Fibroblast of skin of right biceps (primary cell): ENCODE data around the gene TALDO1.
A peak's percentile ranks its signal among the peaks of the same experiment; 100 is the strongest.

Experiments used
- DNase-seq: peaks from one replicate; pipeline ENCODE4 v3.0.0-alpha.2; 2013

TALDO1 gene

DNA sequence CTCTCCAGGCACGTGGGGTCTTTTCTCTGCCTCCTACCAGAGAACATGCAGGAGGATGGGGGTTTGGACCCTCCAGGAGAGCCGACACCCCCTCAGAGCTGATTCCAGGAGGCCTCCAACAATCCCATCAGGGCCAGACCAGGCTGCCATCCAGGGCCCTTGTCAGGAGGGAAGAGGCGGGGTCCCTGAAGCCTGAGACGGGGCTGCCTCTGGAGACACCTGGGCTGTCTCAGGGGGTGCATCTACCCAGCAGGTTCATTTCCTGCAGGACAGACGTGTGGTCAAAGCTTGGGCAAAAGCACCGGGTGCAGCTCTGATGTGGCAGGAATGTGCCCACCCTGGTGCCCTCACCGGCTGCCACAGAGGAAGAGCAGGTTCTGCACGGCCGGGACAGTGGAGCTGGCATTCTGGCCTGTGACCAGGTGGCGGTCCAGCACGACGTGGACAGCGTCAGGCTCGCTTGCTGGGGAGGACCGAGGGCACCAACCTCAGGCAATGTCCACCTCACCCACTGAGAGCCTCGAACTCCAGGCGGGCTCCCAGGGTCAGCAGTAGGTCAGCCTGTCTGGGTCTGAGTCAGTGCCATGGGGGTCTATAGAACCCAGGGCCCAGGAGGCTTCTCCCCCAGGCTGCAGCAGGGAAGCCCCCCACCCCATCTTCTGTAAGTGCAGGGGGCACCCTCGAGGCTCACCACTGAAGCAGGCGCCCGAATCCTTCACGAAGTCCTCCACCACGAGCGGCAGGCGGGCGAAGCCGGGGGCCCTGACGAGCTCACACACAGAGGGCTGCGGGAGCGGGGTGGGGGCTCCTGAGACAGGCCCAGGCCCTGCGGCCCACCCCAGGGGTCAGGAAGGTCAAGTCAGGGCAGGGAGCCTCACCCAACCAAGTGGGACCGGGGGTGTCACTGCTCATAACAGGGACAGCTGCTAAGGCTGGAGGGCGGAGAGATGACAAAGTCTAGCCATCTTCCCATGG lies 23.7 kb downstream of the TALDO1 start:
- DNase-seq, result no peak

DNA sequence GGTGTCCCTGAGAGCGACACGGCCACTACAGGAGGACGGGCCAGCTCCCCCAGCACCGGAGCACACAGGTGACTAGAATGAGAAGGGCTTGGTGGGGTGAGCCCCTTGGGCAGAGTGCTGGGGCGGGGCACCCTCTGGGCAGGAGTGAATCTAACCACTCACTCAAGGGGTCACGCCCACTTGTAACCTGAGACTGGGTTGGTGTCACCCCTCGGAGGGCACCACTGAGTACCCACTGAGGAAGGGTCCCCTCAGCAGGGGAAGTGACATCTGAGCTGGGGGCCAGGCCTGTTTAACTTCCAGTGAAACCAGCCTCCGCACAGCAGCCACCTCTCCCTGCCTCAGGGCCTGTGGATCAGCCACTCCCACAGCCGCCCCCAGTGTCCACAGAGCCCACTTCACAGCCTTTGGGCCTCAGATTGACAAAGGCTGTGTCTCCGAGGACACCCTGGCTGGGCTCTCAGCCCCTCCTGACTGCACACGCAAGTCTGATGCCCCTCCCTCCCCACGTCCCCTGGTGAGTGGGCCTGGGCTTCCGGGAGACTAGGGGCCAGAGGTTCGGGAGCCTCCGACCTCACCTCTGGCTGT lies 24.4 kb downstream of the TALDO1 start:
- DNase-seq, result no peak

DNA sequence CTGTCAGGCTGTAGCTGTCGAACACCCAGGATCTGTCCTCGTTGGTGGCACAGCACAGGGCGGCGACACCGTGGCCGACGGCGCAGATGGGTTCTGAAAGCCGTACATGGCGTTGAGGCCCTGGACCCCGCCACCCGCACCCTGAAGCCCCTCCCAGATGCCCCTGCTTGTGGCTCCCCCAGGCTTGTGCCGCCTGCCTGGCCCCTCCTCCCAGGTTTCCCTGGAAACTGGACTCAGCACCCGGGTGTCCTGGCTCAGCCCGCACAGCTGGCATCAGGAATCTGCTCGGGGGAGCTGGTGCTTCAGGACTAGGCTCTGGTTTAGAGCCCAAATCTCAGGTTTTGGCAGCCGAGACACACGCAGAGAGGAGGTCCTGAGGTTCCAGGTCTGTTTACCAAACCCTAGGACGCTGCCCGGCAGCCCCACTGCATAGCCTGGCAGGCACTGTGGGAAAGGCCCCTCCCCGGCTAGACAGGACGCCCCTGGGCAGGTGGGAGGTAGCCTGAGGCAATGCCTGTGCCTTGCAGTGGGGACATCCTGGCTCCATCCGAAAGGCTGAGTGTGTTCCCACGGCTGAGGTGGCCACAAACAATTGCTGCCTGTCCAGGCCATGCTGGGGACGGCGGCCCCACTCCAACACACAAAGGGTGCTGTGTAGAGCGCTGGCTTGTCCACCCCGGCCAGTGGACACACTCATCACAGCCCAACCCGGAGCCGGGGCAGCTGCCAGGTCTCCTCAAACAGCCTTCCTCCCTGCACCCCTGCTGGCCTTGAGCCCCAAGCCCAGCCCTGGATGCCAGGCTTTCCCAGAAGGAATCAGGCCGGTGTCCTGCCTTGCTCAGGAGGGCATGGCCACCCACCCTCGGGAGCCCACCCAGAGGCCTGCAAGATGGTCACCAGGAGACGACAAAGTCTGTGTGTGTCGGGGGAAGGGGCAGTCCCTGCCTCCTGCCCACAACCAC lies 25.4 kb downstream of the TALDO1 start:
- DNase-seq, result no peak

DNA sequence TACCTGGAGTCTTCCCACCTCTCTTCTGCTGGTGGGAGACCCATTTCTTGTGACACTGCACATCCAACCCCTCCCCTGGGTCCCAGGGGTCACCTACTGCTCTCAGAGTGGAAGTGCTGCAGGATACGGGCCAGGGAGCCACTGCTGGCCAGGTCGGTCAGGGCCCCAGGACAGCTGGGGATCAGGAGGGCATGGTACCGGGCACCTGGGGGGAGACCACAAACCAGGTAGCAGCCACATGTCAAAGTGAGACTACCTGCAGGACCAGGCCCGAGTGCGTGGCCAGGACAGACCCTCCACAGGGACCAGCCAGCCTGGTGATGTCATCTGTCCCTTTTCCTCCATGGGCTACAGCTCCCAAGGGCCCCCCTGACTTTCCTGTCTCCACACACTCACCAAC lies 26.2 kb downstream of the TALDO1 start:
- no peak for DNase-seq

DNA sequence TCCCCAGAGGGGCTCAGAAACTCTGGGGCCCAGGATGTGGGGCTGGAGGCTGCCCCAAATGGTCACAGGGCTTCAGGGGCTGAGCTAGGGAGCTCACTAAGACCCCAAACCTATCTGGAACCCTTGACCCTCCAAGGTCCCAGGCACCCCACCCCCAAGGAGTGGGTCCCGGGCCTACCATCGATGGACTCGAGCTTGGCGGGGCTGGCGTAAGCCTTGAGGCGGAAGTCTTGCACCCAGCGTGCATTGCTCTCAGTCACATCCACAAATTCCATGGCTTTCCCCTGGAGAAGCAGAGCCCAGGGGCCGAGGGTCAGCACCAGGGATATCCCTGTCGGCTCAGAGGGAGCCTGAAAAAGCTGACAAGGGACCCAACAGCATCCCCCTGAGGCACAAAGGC lies 26.6 kb downstream of the TALDO1 start:
- DNase-seq, result no peak

DNA sequence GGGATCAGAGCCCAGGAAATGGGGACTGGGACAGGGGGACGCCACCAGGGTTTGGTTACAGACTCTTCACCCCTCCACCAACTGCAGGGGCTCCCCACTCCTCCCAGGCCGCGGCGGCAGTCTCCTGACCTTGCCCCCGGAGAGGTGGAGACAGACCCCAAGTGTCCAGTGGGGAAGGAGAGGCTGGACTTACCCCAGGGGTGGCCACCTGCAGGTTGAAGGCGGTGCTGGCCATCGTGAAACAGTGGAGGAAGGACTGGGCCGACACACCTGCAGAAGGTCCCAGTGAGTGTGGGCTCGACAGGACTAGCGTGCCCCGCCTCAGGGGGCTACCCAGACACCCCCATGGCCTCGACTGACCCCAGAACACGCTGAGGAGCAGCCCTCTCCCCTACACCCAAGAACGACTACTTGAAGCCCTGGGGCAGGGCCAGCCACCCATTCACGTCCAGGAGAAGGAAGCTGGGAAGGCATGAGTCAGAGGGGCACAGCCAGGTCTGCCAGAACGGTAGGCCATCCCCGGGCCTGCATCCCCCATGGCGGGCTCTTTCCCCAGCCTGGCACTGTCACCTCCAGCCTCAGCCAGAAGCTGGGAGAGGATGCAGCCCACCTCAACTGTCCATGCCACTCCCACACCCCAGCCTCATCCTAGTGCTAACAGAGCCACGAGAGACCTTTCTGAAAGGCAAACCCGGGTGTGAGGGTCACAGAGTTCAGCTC lies 27.8 kb downstream of the TALDO1 start:
- no peak for DNase-seq

DNA sequence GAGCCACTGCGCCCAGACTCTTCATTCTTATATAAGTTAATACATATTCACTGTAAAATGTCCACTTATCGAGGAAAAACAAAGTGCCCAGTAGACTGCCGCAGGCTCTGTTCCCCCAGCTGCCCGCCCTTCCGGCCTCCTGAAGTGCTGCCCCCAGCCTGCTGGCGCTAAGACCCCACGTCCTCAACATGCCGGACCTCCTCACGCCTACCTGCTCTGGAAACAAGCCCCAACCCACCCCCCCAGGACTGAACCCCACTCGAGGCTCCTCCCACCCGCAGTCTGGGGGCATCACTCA lies 28.9 kb downstream of the TALDO1 start:
- no peak for DNase-seq

DNA sequence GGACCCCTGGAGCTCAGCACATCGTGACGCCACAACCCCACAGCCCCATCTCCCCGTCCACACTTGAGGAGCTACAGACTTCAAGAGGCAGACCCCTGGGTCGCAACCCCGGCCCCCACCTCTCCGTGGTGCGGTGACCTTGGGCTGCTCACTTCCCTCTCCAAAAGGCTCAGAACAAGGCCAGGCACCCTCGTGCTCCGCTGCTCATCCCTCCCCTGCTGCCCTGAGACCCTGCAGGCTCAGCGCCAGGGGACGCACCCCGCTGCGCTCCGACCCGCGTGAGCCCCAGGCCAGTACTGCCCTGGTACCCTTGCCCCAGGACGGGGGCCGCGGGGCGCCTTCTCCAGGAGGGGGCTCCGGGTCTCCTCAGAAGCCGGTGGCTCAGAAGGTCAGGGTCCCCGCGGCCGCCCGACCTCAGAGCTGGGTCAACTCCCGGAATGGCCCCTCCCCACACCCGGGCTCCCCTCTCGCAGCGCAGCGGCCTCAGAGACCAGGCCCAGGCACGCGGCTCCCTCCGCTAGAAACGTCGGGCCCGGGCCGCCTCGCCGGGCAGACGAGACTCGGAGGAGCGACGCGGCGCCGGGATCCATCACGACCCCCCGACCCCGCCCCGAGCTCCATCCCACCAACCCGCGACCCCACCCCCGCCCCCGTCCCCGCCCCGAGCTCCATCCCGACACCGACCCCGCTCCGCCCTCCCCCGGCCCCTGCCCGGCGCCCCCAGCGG lies 29.5 kb downstream of the TALDO1 start:
- DNase-seq, result peak; percentile 32

DNA sequence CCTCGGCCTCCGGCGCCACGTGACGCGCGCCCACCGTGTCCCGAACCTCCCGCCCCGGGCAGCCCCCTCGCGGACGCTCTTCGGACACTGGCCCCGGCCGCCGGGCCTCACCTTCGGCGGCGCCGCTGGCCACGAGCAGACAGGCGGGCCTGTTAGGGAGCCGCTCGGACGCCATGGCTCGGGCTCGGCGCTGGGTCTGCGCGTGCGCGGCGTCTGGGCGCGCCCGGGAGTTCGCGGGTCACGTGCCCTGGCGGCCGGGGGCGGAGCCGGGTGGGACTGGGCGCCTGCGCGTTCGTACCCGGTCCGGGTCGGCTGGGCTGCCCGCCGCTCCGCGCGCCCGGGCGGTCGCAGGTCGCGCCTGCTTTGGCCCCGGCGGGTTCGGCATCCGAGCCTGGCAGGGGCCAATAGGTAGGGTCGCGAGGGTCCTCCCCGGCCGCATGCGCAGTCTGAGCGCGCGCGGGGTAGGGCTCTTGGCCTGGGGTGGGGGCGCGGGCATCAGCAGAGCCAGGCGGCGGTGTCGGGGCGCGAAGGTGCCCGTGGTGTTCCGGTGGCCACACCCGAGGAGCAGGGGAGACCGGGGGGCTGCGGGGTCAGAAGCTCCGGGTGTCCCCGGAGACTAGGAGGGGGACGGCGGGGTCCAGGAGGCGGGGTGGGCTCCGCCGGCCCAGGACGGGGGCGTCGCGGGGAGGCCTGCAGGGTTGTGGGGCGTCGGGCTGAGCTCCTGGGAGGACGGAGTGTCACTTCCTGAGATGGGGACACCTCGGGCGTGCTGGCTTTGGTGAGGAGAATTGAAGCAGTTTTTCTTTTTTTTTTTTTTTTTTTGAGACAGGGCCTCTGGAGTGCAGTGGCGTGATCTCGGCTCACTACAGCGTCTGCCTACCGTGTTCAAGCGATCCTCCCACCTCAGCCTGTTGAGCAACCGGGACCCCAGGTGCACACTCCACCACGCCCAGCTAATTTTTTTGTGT lies 30.3 kb downstream of the TALDO1 start, which contains the start of gene GATD1:
GATD1 (minus strand) TSS at position 200 of the 968 bp plus-strand sequence; CDS start at position 175, 25 bp downstream.
- DNase-seq, result peak; percentile 85

DNA sequence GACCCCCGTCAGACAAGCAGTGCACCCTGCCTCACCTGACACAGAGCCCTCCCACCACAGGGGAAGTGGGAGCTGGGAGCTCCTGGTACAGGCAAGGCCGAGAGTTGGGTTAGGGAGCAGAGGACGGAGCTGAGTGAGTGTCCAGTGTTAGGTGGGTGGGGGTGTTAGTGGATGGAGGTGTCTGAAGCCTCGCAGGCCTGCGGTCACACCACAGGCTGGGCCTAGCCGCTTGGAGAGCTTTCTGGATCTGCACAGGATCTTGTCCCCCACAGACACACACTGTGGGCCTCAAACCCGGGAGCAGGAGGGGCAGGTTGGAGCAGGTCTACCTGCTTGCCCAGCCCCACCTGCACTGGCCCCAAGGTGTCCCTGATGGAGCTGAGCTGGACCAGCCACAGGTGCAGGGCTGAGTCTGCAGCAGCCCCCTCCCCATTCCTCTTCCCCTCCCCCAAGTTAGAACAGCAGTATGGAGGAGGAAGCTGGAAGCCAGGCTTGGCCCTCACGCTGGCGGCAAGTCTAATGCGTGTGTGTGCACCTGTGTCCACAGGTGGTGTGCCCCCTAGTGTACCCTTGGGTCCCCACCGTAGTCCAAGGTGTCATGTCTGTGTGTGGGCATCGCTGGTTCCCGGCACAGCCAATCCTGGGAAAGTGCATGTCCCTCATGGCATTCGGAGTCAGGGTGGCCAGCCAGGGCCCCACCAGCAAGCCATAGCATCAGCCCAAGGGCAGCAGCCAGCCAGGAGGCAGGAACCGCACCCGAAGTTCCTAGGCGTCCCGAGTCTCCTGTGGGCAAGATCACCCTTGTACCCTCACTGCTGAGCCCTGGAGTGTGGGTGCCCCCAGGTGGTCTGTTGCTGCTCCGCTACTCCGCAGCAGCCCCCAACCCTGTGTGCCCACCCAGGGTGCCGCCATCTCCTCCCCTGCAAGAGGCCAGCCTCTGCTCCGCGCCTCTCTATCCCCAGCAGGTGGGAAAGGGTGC lies 32.0 kb downstream of the TALDO1 start:
- no peak for DNase-seq

DNA sequence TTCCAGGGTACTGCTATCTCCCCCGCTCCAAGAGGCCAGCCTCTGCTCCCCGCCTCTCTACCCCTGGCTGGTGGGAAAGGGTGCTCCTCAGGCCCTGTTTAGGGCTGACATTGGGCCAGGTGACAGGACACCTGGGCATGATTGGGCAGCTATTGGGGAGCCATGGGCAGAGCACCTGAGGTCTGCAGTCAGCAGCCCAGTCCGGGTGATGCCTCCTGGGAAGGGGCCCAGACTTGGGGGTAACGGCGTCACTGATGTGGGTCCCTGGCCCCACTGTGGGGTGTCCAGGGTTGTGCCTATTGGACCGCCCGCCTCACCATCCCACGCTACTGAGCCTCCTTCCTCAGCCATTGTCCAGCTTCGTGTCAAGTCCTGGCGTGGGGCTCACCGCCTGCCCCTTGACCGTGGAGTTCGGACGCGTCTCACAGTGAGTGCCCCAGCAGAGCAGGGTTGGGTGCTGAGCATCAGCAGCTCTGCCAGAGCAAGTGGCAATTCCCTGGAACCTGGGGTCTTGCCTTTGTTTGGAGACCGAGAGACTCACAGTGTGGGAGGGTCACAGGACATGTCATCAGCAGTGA lies 32.8 kb downstream of the TALDO1 start:
- DNase-seq, result no peak

DNA sequence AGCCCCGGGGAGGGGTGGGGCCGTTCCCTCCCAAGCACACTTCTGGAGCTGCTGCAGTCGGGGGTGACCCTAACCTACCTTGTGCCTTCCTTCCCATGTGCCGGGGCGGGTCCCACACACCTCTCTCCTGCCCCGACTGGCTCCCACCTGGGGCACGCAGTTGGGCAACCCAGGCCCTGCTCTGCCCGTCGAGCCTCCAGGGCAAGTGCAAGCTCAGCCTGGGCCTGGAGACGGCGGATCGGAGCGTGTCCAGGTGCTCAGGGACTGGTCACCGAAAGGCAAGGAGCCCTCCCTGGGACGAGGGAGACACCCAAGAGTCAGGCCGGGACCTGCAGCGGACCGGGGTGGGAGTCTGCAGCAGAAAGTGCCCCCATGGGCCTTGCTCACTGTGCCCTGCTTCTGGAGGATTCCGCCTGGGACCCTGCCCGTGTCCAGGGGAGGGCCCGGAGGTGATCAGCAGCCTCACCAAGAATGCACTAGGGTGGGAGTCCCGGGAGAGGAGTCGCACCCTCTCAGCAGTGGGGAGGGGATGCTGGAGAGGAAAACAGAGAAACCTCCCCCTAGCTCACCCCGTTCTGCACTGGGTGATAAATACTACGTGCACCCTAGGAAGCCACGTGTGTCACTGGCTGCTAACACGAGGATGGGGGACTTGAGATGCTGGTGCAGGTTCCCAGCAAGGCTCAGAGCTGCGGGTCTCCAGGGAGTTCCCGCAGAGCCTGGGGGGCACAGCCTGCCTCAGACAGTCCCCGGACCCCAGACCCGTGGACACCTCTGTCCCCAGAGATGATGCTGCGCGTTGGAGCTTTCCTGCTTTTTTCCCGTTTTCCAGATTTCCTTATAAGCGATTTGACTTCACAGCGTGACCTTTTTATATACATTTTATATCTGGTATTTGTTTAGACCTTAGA lies 35.3 kb downstream of the TALDO1 start:
- no peak for DNase-seq

DNA sequence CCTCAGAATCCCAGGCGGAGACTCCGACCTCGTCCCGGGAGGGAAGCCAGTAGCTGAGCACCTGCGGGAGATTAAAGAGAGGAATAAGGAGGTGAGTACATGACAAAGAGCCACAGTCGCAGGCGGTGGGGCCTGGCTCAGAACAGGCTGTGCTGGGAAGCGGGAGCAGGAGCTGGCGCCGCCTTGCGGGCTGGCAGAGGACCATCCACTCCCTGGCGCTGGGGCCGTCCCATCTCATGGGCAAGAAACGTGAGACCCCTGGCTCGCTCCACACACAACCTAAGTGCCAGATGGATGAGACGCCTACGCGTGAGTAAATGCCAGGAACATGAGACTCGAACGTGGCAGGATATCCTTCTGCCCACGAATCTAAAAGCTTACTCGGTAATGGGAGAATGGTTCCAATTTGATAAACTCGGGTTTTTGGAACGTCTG lies 36.3 kb downstream of the TALDO1 start:
- DNase-seq, result peak; percentile 89

DNA sequence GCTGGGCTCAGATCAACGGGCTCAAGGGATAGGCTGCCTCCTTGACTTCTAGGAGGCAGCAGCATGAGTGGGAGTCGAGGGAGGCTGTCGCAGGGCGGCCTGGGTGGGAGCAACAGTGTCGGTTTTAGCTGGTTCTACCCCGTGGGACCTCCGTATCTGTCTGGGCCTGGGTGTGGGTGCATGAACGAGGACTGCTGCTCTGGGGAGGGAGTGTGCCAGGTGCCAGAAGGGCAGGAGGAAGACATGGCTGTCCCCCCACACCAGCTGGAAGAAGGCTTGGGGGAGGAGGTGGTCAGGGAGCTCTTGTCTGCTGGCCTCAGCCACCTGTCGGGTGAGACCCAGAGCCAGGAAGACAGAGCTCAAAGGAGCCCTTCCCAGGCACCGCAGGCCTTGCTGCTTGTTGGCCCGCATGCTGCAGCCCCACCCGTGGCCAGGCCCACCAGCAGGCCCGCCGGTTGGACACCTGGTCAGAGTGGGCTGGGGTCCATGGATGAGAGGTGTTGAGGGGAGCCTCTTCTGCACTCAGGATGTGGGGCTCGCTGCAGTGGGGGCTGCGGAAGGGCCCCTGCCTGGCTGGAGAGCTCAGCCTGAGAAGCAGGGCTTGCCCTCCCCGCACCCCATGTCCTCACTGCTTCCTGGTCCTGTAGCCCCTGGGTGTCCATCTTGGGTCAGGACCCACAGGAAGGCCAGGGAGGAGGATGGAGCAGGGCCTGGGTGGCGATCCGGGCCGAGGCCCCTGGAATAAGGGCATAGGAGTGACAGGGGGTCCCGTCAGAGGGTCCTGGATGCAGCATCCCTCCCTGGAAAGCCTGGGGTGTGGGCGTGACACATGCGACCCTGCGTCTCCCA lies 39.2 kb downstream of the TALDO1 start:
- DNase-seq, result no peak

DNA sequence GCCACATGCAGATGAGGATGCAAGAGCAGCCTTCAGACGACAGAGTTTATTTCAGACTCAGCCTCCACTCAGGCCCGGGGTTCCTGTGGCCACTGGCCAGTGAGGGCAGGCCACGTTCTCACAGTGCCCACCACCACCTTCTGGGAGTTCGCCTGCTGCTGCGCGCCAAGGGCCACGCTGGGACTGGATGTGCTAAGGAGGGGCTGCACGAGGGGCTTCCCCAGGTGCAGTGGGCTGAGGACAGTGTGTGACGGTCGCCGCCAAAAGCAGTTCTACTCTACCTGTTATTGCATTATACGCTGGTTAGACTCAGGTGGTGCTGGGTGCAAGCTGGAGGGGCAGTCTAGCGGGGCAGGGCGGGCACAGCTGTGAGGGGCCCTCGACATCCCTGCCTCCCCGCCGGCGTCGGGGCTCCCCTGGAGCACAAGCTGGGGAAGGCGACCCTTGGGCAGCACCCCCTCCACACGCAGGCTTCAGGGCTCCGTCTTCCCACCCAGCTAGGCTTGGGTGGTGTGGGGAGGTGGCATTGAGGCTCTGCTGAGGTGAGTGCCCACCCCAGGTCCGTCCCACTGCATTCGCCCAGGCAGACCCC lies 39.9 kb downstream of the TALDO1 start:
- no peak for DNase-seq

DNA sequence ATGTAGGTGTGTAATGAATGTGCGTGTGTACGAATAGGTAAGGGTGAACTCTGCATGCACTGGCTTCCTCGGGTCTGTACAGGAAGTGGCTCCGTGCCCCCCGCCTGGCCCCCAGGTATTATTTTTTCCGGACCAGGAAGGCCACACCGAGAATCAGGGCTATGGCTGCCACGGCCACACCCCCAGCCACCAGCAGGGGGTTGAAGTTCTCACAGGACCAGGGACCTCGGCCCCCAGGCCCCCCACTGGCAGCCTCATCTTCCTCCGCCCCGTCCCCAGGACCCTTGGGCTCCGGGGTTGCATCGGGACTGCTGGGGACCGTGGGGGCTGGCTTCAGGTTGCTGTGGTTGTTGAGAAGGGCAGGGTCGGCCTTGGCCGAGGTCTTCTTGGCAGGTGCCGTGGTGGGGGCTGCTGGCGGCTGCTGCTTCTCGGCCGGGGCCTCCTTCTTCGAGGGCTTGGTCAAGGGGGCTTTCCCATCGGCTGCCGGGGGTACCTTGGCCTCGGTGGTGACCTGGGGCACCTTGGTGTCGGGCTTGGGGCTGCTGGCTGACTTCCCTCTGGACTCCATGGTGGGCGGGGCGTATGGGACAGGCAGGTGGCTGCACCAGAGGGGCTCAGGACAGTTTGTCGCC lies 40.9 kb downstream of the TALDO1 start:
- DNase-seq, result no peak
